GM18499 (cell line): ENCODE measurements around the gene NEDD4L.

ENCODE experiments used
- ATAC-seq: cut with Tn5 transposase; IDR thresholded peaks from one replicate; pipeline ENCODE4 v1.9.1; 2021; ENCODE audit warnings: moderate number of reproducible peaks; ENCODE audit not compliant: insufficient read depth, unreplicated experiment

NEDD4L gene

DNA sequence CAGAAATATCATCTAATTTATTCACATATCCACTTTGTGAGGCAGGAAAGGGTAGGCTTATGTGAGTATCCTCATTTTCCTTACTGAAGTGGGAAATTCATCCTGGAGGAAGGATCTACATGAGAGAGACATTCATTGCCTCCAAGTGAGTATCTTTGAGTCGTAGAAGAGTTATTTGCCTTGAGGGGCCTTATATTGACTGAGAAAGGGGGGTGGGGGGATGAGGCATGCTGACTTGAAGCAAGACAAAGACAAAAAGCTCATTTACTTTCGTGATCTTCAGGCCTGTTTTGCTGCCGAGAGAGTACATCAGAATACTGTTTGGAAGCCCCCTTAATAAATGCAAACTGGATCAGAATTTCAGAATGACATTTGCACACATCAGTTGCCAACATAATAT is 17.6 kb upstream of the NEDD4L start:
- no peak for ATAC-seq

DNA sequence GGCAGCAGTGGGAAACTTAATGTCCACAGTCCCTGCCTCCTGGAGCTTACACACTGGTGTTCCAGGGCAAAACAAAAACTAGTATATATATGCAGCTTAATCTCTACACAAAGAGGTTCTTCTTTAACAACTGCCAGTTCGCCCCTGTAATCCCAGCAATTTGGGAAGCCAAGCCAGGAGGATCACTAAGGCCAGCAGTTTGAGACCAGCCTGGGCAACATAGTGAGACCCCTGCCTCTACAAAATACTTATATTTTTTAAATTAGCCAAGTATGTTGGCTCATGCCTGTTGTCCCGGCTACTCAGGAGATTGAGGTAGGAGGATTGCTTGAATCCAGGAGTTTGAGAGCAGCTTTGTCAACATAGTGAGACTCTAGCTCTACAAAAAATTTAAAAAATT is 17.2 kb upstream of the NEDD4L start:
- ATAC-seq = no peak

DNA sequence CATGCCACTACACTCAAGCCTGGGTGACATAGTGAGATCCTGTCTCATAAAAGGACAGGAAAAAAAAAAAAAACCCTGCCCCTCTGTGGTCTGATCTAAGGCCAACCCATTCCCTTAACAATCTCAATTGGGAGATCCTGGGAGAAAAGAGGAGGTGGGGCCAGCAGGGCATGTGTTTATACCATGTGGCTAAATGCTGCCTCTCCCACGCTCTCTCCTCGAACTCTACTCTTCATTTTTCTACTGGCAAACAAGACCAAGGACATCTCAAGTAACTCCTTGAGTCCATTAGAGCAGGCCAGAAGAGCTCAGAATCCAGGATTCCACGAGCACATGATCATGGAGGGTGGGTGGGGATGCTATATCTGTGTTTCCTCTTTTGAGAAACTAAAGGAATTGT is 16.7 kb upstream of the NEDD4L start:
- ATAC-seq = no peak

DNA sequence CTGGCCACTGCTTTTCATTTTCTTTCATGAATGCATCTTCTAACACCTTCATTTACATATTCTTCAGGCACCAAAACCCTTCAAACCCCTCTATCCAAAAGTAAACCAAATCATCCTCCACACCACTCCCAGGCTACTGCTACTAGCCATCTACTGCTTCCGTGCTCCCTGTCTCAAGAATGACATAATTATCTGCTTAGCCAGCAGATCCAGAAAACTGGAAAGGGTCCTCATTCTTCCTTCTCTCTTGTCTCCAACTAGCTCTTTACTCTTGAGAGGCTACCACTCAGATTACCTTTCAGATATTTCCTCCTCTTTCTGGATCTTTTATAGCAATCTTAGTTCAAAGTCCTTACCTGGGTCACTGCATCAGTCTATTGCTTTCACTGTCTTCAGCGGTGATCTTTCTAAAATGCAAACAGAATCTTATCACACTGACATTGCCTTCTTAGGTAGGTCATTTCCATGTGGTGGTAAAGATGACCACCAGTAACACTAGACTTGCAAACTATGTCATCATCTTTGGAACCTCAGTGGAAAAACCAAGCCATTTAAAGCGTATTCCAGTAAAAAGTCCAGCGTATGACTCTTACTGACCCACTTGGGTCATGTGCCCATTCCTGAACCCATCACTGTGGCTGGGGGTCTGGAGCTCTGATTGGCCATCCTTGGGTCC is 15.8 kb upstream of the NEDD4L start:
- ATAC-seq = no peak

DNA sequence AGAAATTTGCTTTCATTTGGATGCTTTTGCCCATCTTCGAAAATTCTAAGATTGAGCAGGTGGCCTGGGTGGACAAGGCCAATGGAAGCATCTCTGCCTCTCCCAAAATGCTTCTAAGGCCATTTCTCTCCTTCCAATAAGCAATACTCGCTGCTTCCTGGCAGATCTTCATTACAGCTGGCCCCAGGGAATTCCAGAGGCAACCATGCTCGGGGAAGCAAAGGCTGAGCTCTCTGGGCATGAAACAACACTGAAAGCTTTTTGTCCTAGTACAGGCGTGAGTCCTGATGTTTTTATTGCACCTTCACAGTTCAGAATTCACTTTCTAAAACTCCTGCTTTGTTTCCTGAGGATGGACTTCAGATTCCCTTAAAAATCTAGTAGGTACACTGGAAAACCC is 11.8 kb upstream of the NEDD4L start:
- no peak for ATAC-seq

DNA sequence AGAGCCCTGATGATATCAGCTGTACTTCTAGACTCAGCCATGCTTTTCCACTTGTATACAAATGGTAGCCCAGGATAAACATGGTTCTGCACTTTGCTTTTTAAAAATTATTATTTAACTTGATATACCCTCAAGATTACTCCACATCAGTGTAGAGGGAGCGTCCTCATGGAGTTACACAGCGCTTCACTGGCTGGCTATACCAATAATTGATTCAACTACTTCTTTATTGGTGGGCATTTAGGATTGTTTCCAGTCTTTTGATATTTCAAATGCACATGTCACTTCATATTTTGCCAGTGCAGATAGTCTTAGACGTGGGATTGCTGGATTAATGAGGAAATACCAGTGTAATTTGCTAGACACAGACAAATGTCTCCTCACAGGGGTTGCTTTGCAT is 10.8 kb upstream of the NEDD4L start:
- no peak for ATAC-seq

DNA sequence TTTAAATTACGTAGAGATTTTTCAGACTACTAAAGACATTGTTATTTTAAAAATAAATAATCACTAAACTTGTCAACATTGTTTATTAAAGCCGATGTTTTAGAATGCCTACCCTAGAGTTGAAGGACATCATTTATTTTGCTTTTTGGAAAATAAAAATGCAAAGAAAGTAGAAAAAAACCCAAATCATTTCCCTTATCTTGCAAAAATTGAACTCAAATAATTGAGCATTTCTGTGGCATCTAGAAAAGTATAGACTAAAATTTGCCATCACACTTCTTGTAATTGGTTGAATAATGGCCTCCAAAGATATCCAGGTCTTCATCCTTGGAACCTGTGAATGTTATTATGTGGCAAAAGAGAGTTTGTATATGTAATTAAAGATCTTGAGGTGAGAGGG is 9.7 kb upstream of the NEDD4L start:
- ATAC-seq = no peak

DNA sequence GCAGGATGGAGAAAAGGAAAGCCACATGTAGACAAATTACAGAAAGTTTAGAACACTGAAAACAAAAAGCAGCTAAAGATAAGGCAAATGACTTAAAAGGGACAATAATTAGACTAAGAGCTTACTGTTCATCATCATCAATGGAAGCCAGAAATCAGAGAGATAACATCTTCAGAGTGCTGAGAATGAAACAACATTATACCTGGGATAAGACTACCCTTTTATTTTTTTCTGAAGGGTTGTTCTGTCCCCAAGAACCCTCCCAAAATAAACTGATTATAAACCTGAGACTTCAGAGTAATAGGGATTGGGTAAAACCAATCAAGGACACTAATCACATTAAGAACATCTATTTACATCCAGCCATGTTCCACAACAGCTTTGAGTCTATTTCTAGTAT is 6.9 kb upstream of the NEDD4L start:
- ATAC-seq = no peak

DNA sequence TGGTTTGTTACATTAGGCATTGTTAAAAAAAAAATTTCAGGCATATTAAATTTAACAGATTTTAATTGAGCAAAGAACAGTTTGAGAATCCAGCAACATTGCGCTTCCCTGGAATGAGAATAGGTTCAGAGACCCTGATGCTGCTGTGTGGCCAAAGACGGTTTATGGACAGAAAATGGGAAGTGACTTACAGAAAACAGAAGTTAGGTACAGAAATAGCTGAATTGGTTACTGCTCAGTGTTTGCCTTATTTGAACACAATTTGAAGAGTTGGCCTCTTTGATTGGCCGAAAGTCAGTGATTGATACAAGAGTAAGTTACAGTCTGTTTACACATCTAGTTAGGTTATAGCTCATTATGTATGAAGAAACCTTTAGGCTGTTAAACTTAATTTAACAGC is 6.0 kb upstream of the NEDD4L start:
- ATAC-seq = no peak

DNA sequence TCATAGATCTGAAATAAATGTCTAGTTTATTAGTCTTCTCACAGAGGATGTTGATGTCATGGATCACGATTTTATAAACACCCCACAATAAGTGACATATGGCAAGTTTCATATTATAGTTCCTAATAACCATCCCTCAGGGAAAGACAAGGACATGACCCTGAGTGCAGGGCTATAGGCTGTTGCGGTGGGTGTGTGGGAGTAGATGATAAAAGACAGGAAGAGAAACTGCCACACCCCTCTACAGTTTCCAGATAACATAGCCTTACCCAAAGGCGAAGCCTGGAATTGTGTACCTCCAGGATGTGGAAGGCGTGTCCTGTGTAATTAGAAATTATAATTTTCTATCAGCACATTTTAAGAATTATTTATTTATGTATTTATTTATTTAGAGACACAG is 2.4 kb upstream of the NEDD4L start:
- ATAC-seq = no peak

DNA sequence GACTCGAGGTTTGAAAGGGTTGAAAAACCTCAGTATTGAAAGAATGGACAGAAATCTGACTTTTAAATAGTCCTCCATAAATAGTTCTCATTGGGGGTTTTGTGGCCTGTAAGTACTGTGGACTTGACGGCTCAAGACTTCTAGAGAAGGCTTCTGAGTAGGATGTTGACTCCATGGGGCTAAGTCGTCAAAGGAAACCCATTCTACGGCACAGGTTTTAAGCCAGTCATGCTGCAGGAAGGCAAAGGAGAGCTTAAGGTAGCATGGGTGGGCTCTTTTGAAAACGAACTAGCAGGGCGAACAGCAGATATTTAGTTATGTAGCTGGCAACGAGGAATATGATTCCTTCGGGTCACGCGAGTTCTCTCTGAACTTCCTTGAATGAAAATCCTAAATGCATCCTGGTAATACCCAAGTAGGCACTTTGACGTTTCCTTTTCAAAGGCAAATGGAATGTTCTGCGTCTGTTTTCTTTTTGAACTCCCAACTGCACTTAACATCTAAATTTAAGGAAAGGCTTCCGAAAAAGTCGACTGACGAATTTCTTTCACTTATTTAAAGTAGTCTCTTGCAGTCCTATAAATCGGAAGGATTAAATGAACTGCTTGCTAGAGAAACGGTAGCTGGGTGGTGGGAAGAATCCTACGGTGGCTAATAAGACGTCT is 1.1 kb upstream of the NEDD4L start:
- ATAC-seq = no peak

DNA sequence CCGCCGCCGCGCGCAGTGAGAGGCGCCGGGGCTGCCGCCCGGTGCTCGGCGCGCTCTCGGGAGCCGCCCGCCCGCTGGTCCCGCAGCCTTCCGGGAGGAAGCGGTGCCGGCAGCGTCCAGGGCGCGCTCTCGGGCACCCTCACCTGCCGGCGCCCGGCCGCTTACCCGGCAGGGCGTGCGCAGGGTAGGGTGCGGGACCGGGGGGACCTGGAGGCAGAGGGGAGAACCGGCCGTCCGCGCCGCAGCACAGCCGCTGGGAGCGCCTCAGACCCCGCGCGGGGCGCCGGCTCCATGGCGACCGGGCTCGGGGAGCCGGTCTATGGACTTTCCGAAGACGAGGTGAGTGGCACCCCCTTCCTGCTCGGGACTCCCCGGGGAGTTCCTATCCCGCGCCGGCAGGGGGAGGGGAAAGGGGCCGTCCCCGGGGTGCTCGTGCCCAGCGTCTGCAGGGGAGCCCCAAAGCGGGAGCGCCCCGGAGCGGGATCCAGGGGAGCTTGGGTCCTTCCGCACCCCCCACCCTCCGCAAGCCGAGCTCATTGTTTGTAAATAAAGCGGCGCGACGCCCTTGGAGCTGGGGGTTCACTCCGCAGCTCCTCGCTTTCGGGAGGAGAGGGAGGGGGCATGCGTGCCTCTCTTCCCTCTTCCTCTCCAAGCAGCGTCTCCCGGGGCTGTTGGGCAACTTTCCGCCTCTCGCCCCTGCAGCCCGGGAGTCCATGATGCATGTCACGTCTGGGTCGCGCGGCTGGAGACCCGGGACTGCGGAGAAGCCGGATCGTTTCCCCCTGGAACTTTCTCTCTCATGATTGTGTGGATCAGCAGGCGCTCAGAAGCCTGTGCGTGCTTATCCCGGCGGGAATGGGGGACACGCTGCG is 580 bp downstream of the NEDD4L start:
- ATAC-seq = no peak

DNA sequence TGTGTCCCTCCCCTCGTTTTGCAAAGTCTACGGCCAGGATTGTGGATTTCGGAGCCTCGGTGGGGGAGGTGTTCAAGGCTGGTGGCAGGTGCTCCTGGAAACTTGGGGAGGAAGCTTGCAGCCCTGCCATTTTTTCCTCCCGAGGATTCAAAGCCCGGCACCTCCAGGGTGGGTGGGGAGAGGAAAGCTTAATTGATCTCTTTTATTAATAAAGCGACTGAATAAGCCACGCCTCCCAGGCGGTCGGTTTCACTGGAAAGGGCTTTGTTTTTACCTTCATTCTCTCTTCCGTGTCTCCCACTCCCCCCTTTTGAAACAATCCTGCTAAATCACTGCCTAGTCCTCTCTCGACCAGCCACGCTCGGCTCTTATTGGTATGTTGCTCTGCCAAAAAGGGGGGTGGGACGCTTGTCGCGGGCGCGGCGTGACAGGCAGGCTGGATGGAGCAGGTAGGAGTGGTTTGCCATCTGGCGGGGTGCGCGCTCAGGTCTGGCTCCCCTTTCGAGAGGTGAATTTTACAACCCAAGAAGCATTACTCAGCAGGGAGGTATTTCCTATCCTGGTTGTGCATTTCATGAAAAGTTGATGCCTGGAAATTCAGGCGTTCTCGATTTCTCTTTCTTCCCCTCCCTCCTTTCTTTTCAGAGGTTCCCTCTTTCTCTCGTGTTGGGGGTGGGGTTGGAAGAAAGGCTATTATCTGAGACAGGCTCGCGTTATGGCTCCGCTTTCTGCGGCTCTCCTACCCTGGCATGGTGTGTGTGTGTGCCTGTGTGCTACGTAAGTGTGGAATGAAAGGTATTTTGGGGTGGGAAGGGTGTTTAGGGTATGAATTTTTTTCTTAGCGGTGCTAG is 1.4 kb downstream of the NEDD4L start:
- ATAC-seq = no peak

DNA sequence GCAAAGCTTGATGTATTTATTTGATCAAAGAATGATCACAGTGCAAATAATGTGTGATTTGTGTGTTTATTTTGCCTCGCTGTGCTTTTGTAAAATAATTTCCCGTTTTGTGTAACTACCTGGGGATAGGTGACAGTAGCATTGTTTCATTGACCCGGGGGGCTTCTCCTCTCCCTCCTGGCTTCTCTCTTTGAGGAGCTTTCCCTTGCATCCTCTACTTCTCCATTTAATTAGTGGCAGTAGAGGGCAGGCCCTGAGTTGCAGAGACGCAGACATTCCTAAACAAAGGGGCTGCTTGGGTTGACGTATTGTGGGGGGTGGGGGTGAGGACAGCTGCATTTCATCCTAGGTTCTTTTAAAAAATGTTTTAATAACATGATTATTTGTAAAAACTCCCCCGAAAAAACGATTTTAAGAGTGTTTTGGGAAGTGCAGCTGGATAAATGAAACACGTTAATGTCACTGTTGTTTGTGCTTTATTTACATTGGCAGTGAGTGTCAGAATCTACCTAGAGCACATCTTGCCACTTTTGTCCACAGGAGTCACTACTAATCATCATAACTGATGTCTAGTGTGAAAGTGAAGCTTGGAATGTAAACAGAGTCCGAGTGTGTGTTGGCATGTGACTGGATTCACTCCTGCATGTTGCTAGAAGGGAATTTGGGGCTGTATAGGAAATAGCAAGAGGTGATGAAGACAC is 2.2 kb downstream of the NEDD4L start:
- no peak for ATAC-seq

DNA sequence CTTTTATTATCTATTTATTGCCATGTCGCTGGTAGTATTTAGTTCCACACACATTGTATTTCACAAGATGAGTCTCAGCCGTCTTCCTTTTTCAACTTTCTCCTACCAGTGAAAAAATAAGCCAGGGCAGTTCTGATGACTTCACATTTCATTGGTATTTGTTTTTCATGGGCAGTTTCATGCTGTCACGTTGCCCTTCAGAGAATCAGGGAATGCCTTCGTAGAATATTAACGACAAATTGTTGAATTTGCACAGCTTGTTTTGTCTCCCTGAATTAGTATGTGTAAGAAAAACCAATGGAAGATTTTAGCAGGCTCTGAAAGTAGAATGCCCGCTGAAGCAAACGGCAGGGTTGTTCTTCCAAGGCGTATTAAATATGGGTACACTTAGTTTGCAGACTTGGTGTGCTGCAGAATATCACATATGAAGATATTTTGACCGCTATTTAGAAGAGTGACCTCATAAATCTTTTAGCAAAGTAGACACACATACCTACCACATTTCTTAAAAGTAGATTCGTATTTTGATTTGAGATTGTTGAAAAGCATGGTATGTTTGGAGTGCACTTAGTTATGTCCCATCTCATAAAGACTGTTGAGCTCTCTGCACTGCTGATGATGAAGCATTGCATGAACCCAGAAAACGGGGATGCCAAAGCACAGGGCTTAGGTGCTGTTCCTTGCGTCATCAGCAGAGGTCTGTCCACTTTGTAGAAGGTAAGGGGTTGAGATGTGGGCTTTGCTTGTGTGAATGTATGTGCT is 2.9 kb downstream of the NEDD4L start:
- ATAC-seq = no peak

DNA sequence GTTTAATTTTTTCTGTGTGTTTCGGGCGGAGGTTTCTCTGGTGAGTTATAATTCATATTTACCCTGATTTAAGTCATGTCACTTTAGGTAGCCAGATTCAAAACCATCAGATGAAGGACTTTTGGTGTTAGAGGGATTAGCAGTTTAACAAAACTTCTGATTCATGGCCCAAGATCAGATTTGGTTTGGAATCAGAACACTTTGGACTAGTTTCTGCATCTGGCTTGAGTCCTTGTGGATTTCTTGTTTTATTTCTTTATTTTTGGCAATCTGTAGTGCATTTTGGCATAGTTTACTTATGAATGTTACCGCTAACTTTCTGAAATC is 3.5 kb downstream of the NEDD4L start:
- no peak for ATAC-seq

DNA sequence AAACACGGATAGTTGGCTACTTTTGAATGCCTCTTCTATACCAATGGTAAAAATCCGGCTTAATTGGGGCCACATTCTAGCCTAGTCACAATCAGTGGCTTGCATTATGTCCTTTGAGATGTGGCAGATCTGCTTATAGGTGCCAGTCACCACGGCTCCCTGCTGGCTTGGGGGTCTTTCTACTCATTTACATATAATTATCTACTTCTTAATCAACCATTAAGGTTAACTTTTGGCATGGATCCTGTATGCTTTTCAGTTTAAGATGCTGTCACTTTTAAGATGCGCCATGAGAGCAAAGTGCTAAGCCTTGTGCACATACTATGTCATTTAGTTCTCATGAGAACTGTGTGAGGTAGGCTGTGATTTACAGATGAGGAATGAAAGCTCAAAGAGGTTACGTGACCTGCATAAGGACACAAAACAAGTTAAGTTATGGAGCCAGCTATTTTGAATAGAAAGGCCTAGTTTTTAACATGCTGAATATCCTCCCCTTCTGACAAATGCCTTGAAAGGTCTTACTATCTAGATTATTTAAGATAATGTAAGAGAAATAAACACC is 4.1 kb downstream of the NEDD4L start:
- no peak for ATAC-seq

DNA sequence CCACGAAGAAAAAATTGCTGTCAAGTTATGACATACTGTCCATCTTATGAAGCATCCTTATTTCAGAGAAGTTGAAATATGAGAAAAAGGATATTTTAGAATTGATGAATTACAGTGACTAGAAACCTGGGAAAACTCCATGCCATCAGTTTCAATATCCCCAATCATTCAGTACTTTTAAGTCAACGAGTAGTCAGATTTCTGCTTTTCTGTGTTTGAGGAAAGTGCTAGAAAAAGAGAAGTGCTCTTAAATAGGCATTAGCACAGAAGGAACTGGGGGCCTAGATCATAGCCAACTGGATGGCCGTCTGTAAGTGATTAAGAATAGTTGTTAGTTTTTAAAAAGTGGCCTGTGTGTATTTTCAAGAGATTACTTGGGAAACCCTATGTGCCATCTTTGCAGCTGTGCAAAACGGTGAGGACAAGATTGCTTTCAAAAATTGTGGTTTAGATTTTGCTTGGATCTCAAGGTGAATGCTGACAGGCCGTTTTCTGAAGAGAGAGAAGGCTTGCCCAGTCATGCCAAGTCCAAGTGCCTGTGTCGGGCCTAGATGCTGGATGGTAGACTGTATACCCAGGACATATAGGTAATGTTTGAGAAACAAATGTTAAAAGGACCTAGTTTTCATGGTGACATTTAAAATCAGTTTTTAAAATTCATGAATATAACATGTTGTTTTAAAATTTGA is 5.1 kb downstream of the NEDD4L start:
- no peak for ATAC-seq
